Endothelial cell of umbilical vein (primary cell): Measurements from ENCODE around the gene DDX56. TPM values are rescaled to one million over a fixed set of nuclear protein-coding genes. Genes with fewer than 3 reads are reported as not detected.

Experiments
- BruUV-seq: library from RNA; stranded (reverse); fragments of 400-500 nt; replicated peaks from 2 replicates; lab custom pipeline; 2021; lab: Mats Ljungman, UMichigan
- CTCF ChIA-PET: fragments of 300-600, 350-600 bp; sonication (Branson Sonifier 250); formaldehyde crosslinking; loops from one replicate; lab custom pipeline; 2021; ENCODE audit warnings: antibody characterized with exemption, inconsistent platforms; lab: Charles Lee
- POLR2A ChIA-PET: fragments of 300-600, 350-600 bp; sonication (Branson Sonifier 250); formaldehyde crosslinking; loops from one replicate; lab custom pipeline; 2021; ENCODE audit warnings: antibody characterized with exemption, inconsistent platforms; lab: Charles Lee
- DNase-seq: peaks from one replicate; pipeline ENCODE4 v3.0.0-alpha.2; 2011; ENCODE audit warnings: low read depth, low spot score
- FAIRE-seq: peaks from 2 replicates; lab custom pipeline; 2011; peaks lifted over from hg19 to GRCh38; lab: Jason Lieb, UNC
- H2AFZ ChIP-seq: 2 replicates; pipeline ENCODE4 v1.6.0; 2012; ENCODE audit warnings: low read depth, low read length, control low read depth, inconsistent platforms
- H3K27ac ChIP-seq: 2 replicates; pipeline ENCODE4 v1.5.1; 2011; ENCODE audit warnings: low read depth, mild to moderate bottlenecking, control low read depth, low read length, moderate library complexity; ENCODE audit not compliant: insufficient read depth
- H3K27me3 ChIP-seq, 2 experiments: 2 replicates each; pipeline versions ENCODE4 v1.6.0 to v1.6.1; 2011; ENCODE audit warnings: low read length in 2 of 2, mixed read lengths in 1 of 2; ENCODE audit not compliant: control insufficient read depth in 2 of 2, insufficient read depth in 2 of 2
- H3K36me3 ChIP-seq, 2 experiments: 2 replicates in 1 of 2; 3 replicates in 1 of 2; pipeline ENCODE4 v1.5.1; 2011; ENCODE audit warnings: low read length in 2 of 2, mild to moderate bottlenecking in 1 of 2, moderate library complexity in 1 of 2; ENCODE audit not compliant: control insufficient read depth in 2 of 2, insufficient read depth in 2 of 2; ENCODE audit errors: extremely low read depth in 1 of 2
- H3K4me1 ChIP-seq: 3 replicates; pipeline ENCODE4 v1.5.1; 2011; ENCODE audit warnings: mild to moderate bottlenecking, low read length; ENCODE audit not compliant: control insufficient read depth, insufficient read depth; ENCODE audit errors: extremely low read depth
- H3K4me2 ChIP-seq: 2 replicates; pipeline ENCODE4 v1.6.1; 2011; ENCODE audit warnings: low read length, control low read depth, mixed read lengths; ENCODE audit not compliant: insufficient read depth
- H3K4me3 ChIP-seq, 3 experiments: fragments of 200-600 bp in 1 of 3; sonication (generic), shearing (Covaris generic) in 1 of 3; replicated peaks in 1 of 3; 2 replicates each; pipeline ENCODE4 v1.5.1; 2011 to 2016; ENCODE audit warnings: control low read depth in 3 of 3, low read length in 3 of 3, mild to moderate bottlenecking in 2 of 3, inconsistent platforms in 1 of 3, low read depth in 1 of 3, moderate library complexity in 1 of 3; ENCODE audit not compliant: insufficient read depth in 1 of 3
- H3K79me2 ChIP-seq: 2 replicates; pipeline ENCODE4 v1.6.0; 2012; ENCODE audit warnings: low read length, inconsistent platforms; ENCODE audit not compliant: control insufficient read depth, insufficient read depth
- H3K9ac ChIP-seq: replicated peaks from 2 replicates; pipeline ENCODE3; 2011; ENCODE audit warnings: low read length, control low read depth; ENCODE audit not compliant: insufficient read depth; ENCODE audit errors: extremely low read depth
- H3K9me1 ChIP-seq: replicated peaks from 3 replicates; pipeline ENCODE4 v1.6.0; 2011; ENCODE audit warnings: mild to moderate bottlenecking, low read length; ENCODE audit not compliant: control insufficient read depth, insufficient read depth; ENCODE audit errors: extremely low read depth
- H3K9me3 ChIP-seq: replicated peaks from 2 replicates; pipeline ENCODE4 v1.5.1; 2012; ENCODE audit warnings: low read length, inconsistent platforms; ENCODE audit not compliant: control insufficient read depth, insufficient read depth
- H4K20me1 ChIP-seq: replicated peaks from 2 replicates; pipeline ENCODE3; 2011; ENCODE audit warnings: mild to moderate bottlenecking, low read length; ENCODE audit not compliant: control insufficient read depth, insufficient read depth; ENCODE audit errors: extremely low read depth
- JUN ChIP-seq: IDR thresholded peaks from 2 replicates; pipeline ENCODE4 v1.6.1; 2011; ENCODE audit warnings: borderline replicate concordance, low read depth; ENCODE audit not compliant: insufficient read length, insufficient read depth
- MYC ChIP-seq: IDR thresholded peaks from one replicate; pipeline ENCODE4 v1.6.1; 2011; ENCODE audit warnings: mild to moderate bottlenecking, low read depth, low read length
- POLR2A ChIP-seq: IDR thresholded peaks from 2 replicates; pipeline ENCODE4 v1.6.1; 2012; ENCODE audit warnings: low read depth, mild to moderate bottlenecking, control low read depth, low read length
- dilution Hi-C: fragments of 300-500 bp; cut with MboI; formaldehyde crosslinking; loops from one replicate; pipeline ENCODE4 v1.15.0; 2019; ENCODE audit warnings: low sequenced_read_pairs; ENCODE audit not compliant: extremely low pct_ligation_motif_present
- intact Hi-C: fragments of 100-400 bp; cut with micrococcal nuclease; formaldehyde crosslinking; loops from one replicate; pipeline ENCODE4 v1.10.0; 2022
- polyA plus RNA-seq, 4 experiments: library from polyadenylated mRNA; depleted of rRNA in 3 of 4; stranded (reverse) in 3 of 4; unstranded in 1 of 4; fragments of >200 nt; gene quantifications; 2 replicates each; pipeline versions ENCODE4 v1.2.1 to v1.2.3, GENCODE V29; 2011 to 2012; ENCODE audit warnings: missing spikeins in 1 of 4
- total RNA-seq: library from RNA; stranded (reverse); gene quantifications from 2 replicates; pipeline ENCODE4 v1.2.3, GENCODE V29; 2021
- TF ChIP-seq, protein P1 (sequence below), 2 donors: IDR thresholded peaks; 1 replicate in 1 of 2; 2 replicates in 1 of 2; pipeline ENCODE4 v1.5.1; 2011; ENCODE audit warnings: low read length in 2 of 2, mild to moderate bottlenecking in 2 of 2, moderate library complexity in 2 of 2, control low read depth in 1 of 2, inconsistent platforms in 1 of 2, low read depth in 1 of 2; ENCODE audit not compliant: insufficient read depth in 1 of 2; ENCODE audit errors: extremely low read depth in 1 of 2

Gene DDX56
- total and polyA plus RNA-seq, 2 donors (not counting 3 experiments of a cell fraction or from before 2014, with no cell fraction given): 94.7 to 96.6 TPM

GRCh38 chr7:44603193-44603592 lies 29.5 kb upstream of the DDX56 start:
- TF ChIP-seq MYC: no peak
- H3K4me3 ChIP-seq: no peak overlapping the region
- H3K4me2 ChIP-seq: no peak overlapping the region
- H3K4me1 ChIP-seq: peaks cover 11% of the 10 kb centered on the region
- H3K36me3 ChIP-seq: no peaks in the 10 kb centered on the region
- H3K79me2 ChIP-seq: peaks cover 13% of the 10 kb centered on the region
- dilution Hi-C loops (no loop called here), intact Hi-C loops (no loop called here)
- no TSS peak for BruUV-seq
- DNase-seq (no peak), FAIRE-seq (no peak)
- H3K9me1 ChIP-seq: no peaks in the 10 kb centered on the region
- peaks cover 2 to 6% of the 10 kb centered on the region in 2 experiments for H3K27me3 ChIP-seq
- no peak overlapping the region for H3K9ac ChIP-seq
- no peak overlapping the region for H3K27ac ChIP-seq
- no peaks in the 10 kb centered on the region for H4K20me1 ChIP-seq
- ChIA-PET POLR2A (no interaction called here), CTCF (interaction anchor here (0.7 kb wide), 1 partner anchor 12 kb away, joined by 4 read pairs; no protein-coding TSS in a partner anchor)
- H2AFZ ChIP-seq: no peak overlapping the region
- no peaks in the 10 kb centered on the region for H3K9me3 ChIP-seq

GRCh38 chr7:44602576-44602910 lies 28.8 kb upstream of the DDX56 start:
- Histone ChIP-seq H3K79me2 (peaks cover 7% of the 10 kb centered on the region), H4K20me1 (no peaks in the 10 kb centered on the region), H3K4me2 (no peak overlapping the region), H3K9me3 (no peaks in the 10 kb centered on the region), H3K36me3 (no peaks in the 10 kb centered on the region), H3K4me3 (no peak overlapping the region), H3K4me1 (peaks cover 10% of the 10 kb centered on the region), H3K9me1 (no peaks in the 10 kb centered on the region), H2AFZ (no peak overlapping the region), H3K9ac (no peak overlapping the region), H3K27me3 (peaks cover 2 to 6% of the 10 kb centered on the region in 2 experiments), H3K27ac (no peak overlapping the region)
- CTCF ChIA-PET: no interaction called here
- FAIRE-seq (no peak), DNase-seq (no peak)
- intact Hi-C loops (no loop called here), dilution Hi-C loops (no loop called here)
- no TSS peak for BruUV-seq
- POLR2A ChIA-PET: no interaction called here
- no peak for TF ChIP-seq MYC
- no peak for TF ChIP-seq POLR2A
- TF ChIP-seq JUN: no peak
- TF ChIP-seq, protein P1, sequence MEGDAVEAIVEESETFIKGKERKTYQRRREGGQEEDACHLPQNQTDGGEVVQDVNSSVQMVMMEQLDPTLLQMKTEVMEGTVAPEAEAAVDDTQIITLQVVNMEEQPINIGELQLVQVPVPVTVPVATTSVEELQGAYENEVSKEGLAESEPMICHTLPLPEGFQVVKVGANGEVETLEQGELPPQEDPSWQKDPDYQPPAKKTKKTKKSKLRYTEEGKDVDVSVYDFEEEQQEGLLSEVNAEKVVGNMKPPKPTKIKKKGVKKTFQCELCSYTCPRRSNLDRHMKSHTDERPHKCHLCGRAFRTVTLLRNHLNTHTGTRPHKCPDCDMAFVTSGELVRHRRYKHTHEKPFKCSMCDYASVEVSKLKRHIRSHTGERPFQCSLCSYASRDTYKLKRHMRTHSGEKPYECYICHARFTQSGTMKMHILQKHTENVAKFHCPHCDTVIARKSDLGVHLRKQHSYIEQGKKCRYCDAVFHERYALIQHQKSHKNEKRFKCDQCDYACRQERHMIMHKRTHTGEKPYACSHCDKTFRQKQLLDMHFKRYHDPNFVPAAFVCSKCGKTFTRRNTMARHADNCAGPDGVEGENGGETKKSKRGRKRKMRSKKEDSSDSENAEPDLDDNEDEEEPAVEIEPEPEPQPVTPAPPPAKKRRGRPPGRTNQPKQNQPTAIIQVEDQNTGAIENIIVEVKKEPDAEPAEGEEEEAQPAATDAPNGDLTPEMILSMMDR (IDR thresholded peaks at IDR 0.05; ENCODE audit: extremely low read depth in 1 of 2, insufficient read depth in 1 of 2, low read depth in 1 of 2, low read length in 2 of 2): no peak
